Kidney epithelial cell (primary cell): Measurements from ENCODE around the gene PIK3C2B. TPM values are rescaled to one million over a fixed set of nuclear protein-coding genes. Genes with fewer than 3 reads are reported as not detected.
"Not testable (repeated sequence)": the region's sequence is repeated elsewhere in the genome, so short reads cannot be mapped to it uniquely, and the experiment has no call there.

Source experiments
- DNase-seq: peaks from one replicate; pipeline ENCODE4 v3.0.0-alpha.2; 2010; ENCODE audit warnings: low read depth
- H3K27me3 ChIP-seq: 2 replicates; pipeline ENCODE4 v1.6.0; 2011; ENCODE audit warnings: low read length; ENCODE audit not compliant: control insufficient read depth, insufficient read depth
- H3K36me3 ChIP-seq: 2 replicates; pipeline ENCODE4 v1.5.1; 2011; ENCODE audit warnings: low read length; ENCODE audit not compliant: control insufficient read depth, insufficient read depth
- H3K4me3 ChIP-seq: 2 replicates; pipeline ENCODE4 v1.5.1; 2011; ENCODE audit warnings: low read depth, mild to moderate bottlenecking, control low read depth, low read length
- CTCF ChIP-seq: IDR thresholded peaks from 2 replicates; pipeline ENCODE4 v1.5.1; 2011; ENCODE audit warnings: mild to moderate bottlenecking, moderate library complexity, low read length, control low read depth, inconsistent platforms; ENCODE audit not compliant: insufficient read depth, poor library complexity, severe bottlenecking
- total RNA-seq: library from RNA; depleted of rRNA; stranded (reverse); fragments of >200 nt; gene quantifications from 2 replicates; pipeline ENCODE4 v1.2.3, GENCODE V29; 2015

PIK3C2B gene
- total RNA-seq, 1 donor from 2014 or later: 2.8 TPM

- peak; percentile 89 for DNase-seq
- no peak overlapping the region for H3K4me3 ChIP-seq
- no peaks in the 10 kb centered on the region for H3K27me3 ChIP-seq
- H3K36me3 ChIP-seq: no peaks in the 10 kb centered on the region
- TF ChIP-seq CTCF: no peak
Measured at GRCh38 chr1:204520834-204521709, 26.5 kb upstream of the PIK3C2B start.

- H3K4me3 ChIP-seq, DNase-seq, H3K36me3 ChIP-seq, H3K27me3 ChIP-seq: not testable (repeated sequence)
Measured at GRCh38 chr1:204517382-204517781, 22.8 kb upstream of the PIK3C2B start.

- peak; percentile 82 for DNase-seq
- TF ChIP-seq CTCF: no peak
- Histone ChIP-seq H3K4me3 (peak within 1 kb of the TSS; percentile 73), H3K27me3 (no peaks in the 10 kb centered on the region), H3K36me3 (no peaks in the 10 kb centered on the region)
Measured at GRCh38 chr1:204516180-204516879, 21.7 kb upstream of the PIK3C2B start, which contains the start of gene MDM4. MDM4 (plus strand) TSS chr1:204516406; CDS start chr1:204525519, 9,113 bp downstream.

- H3K4me3 ChIP-seq: no peak overlapping the region
- no peak for DNase-seq
- H3K36me3 ChIP-seq: no peaks in the 10 kb centered on the region
- TF ChIP-seq CTCF: no peak
- H3K27me3 ChIP-seq: no peaks in the 10 kb centered on the region
Measured at GRCh38 chr1:204514828-204515227, 20.2 kb upstream of the PIK3C2B start.

GRCh38 chr1:204513117-204513716 lies 18.6 kb upstream of the PIK3C2B start:
- no peak for DNase-seq
- Histone ChIP-seq H3K27me3 (no peaks in the 10 kb centered on the region), H3K36me3 (no peaks in the 10 kb centered on the region), H3K4me3 (no peak overlapping the region)
- no peak for TF ChIP-seq CTCF

- TF ChIP-seq CTCF: no peak
- no peaks in the 10 kb centered on the region for H3K36me3 ChIP-seq
Measured at GRCh38 chr1:204511366-204511765, 16.8 kb upstream of the PIK3C2B start.

More at GRCh38 chr1:204511366-204511765, 16.8 kb upstream of the PIK3C2B start:
- no peak overlapping the region for H3K4me3 ChIP-seq
- no peaks in the 10 kb centered on the region for H3K27me3 ChIP-seq
- DNase-seq: no peak
